GM10266 (cell line): Measurements from ENCODE around the gene FBXO42.
A peak's percentile ranks its signal among the peaks of the same experiment; 100 is the strongest.

Experiments used
- DNase-seq: peaks from one replicate; pipeline ENCODE4 v3.0.0; 2012; ENCODE audit errors: extremely low spot score
- TF ChIP-seq, protein P1 (sequence below): IDR thresholded peaks from 2 replicates; pipeline ENCODE4 v1.5.1; 2012; ENCODE audit warnings: mild to moderate bottlenecking, low read depth; ENCODE audit not compliant: control insufficient read depth, insufficient read depth; ENCODE audit errors: missing control alignments

Gene FBXO42

GRCh38 chr1:16208270-16208987 lies 143.9 kb downstream of the FBXO42 start:
- no peak for DNase-seq
- TF ChIP-seq, protein P1, sequence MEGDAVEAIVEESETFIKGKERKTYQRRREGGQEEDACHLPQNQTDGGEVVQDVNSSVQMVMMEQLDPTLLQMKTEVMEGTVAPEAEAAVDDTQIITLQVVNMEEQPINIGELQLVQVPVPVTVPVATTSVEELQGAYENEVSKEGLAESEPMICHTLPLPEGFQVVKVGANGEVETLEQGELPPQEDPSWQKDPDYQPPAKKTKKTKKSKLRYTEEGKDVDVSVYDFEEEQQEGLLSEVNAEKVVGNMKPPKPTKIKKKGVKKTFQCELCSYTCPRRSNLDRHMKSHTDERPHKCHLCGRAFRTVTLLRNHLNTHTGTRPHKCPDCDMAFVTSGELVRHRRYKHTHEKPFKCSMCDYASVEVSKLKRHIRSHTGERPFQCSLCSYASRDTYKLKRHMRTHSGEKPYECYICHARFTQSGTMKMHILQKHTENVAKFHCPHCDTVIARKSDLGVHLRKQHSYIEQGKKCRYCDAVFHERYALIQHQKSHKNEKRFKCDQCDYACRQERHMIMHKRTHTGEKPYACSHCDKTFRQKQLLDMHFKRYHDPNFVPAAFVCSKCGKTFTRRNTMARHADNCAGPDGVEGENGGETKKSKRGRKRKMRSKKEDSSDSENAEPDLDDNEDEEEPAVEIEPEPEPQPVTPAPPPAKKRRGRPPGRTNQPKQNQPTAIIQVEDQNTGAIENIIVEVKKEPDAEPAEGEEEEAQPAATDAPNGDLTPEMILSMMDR = no peak

- TF ChIP-seq, protein P1 = no peak
- no peak for DNase-seq
Measured at GRCh38 chr1:16207318-16208269, 144.7 kb downstream of the FBXO42 start.

- peak; percentile 93 for DNase-seq
- TF ChIP-seq, protein P1 = no peak
Measured at GRCh38 chr1:16206547-16207317, 145.5 kb downstream of the FBXO42 start.

- TF ChIP-seq, protein P1 = no peak
- no peak for DNase-seq
Measured at GRCh38 chr1:16205891-16206546, 146.3 kb downstream of the FBXO42 start.

DNA sequence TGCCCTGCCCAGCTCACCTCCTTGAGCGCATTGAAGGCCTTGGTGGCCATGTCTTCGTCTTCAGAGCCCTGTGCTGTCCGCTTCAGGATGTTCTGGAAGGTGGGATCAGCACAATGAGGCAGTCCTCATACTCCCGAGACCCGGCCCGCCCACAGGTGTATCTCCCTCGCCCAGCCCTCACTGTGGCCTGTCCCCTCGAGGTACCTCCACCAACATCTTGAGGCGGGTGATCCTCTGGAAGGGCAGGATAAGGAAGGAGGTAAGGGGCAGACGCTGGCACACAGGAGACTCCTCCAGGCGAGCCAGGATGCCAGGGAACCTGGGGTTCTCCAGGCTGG lies 147.0 kb downstream of the FBXO42 start:
- DNase-seq = no peak
- TF ChIP-seq, protein P1 = no peak

- TF ChIP-seq, protein P1 = peak; percentile 59
- DNase-seq = peak; percentile 46
Measured at GRCh38 chr1:16204634-16205333, 147.5 kb downstream of the FBXO42 start.
